Measurements from ENCODE around the gene SPSB1. TPM values are rescaled to one million over a fixed set of nuclear protein-coding genes. Genes with fewer than 3 reads are reported as not detected.

Gene SPSB1
- polyA plus RNA-seq, 1 donor from 2014 or later: 1.4 TPM

DNA sequence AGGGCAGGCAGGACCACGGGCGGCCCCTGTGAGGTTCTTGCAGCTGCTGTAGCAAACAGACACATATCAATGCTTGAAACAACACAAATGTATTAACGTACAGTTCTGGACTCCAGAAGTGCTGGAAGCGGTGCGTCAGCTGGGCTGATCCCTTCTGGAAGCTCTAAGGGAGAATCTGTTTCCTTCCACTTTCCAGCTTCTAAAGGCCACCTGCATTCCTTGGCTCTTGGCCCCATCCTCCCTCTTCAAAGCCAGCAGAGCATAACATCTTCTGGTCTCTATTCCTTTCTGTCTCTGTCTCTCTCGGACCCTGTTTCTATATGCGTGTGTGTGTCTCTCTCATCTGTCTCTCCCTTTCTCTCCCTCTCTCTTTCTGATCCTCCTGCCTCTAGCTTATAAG lies 102.3 kb downstream of the SPSB1 start:
- Histone ChIP-seq H3K9me2 (ENCODE audit: insufficient read depth, low read length) (no peaks in the 10 kb centered on the region), H3K4me3 (ENCODE audit: low read length) (no peak overlapping the region), H3K36me3 (ENCODE audit: insufficient read depth, low read length) (no peaks in the 10 kb centered on the region), H3K27ac (ENCODE audit: low read length) (no peak overlapping the region), H3K27me3 (ENCODE audit: insufficient read depth, low read depth, low read length) (no peaks in the 10 kb centered on the region), H4K20me1 (ENCODE audit: insufficient read depth) (no peaks in the 10 kb centered on the region), H3F3A (ENCODE audit: insufficient read depth, low read length, poor library complexity, severe bottlenecking) (no peaks in the 10 kb centered on the region), H3K79me2 (replicated peaks; ENCODE audit: insufficient read depth, low read length) (no peaks in the 10 kb centered on the region), H3K4me2 (ENCODE audit: low read length) (no peak overlapping the region), H3K9me3 (ENCODE audit: low read length) (no peaks in the 10 kb centered on the region), H3K9ac (ENCODE audit: low read length) (no peak overlapping the region), H2AFZ (ENCODE audit: low read depth, low read length) (no peak overlapping the region)
- no peak for TF ChIP-seq POLR2AphosphoS5 (IDR thresholded peaks at IDR 0.05)
- TF ChIP-seq, protein P1, sequence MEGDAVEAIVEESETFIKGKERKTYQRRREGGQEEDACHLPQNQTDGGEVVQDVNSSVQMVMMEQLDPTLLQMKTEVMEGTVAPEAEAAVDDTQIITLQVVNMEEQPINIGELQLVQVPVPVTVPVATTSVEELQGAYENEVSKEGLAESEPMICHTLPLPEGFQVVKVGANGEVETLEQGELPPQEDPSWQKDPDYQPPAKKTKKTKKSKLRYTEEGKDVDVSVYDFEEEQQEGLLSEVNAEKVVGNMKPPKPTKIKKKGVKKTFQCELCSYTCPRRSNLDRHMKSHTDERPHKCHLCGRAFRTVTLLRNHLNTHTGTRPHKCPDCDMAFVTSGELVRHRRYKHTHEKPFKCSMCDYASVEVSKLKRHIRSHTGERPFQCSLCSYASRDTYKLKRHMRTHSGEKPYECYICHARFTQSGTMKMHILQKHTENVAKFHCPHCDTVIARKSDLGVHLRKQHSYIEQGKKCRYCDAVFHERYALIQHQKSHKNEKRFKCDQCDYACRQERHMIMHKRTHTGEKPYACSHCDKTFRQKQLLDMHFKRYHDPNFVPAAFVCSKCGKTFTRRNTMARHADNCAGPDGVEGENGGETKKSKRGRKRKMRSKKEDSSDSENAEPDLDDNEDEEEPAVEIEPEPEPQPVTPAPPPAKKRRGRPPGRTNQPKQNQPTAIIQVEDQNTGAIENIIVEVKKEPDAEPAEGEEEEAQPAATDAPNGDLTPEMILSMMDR (IDR thresholded peaks at IDR 0.05; ENCODE audit: poor library complexity, severe bottlenecking): no peak
- TF ChIP-seq MXI1 (conservative IDR thresholded peaks at IDR 0.05; ENCODE audit: poor library complexity, severe bottlenecking): no peak
- TF ChIP-seq, protein P2, sequence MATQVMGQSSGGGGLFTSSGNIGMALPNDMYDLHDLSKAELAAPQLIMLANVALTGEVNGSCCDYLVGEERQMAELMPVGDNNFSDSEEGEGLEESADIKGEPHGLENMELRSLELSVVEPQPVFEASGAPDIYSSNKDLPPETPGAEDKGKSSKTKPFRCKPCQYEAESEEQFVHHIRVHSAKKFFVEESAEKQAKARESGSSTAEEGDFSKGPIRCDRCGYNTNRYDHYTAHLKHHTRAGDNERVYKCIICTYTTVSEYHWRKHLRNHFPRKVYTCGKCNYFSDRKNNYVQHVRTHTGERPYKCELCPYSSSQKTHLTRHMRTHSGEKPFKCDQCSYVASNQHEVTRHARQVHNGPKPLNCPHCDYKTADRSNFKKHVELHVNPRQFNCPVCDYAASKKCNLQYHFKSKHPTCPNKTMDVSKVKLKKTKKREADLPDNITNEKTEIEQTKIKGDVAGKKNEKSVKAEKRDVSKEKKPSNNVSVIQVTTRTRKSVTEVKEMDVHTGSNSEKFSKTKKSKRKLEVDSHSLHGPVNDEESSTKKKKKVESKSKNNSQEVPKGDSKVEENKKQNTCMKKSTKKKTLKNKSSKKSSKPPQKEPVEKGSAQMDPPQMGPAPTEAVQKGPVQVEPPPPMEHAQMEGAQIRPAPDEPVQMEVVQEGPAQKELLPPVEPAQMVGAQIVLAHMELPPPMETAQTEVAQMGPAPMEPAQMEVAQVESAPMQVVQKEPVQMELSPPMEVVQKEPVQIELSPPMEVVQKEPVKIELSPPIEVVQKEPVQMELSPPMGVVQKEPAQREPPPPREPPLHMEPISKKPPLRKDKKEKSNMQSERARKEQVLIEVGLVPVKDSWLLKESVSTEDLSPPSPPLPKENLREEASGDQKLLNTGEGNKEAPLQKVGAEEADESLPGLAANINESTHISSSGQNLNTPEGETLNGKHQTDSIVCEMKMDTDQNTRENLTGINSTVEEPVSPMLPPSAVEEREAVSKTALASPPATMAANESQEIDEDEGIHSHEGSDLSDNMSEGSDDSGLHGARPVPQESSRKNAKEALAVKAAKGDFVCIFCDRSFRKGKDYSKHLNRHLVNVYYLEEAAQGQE (IDR thresholded peaks at IDR 0.05; ENCODE audit: borderline replicate concordance): no peak
- no peak for TF ChIP-seq EZH2 (IDR thresholded peaks at IDR 0.05; ENCODE audit: borderline replicate concordance, insufficient read depth, low read length, poor library complexity, severe bottlenecking)
- TF ChIP-seq SMC3 (conservative IDR thresholded peaks at IDR 0.05; ENCODE audit: poor library complexity): no peak
- no peak for TF ChIP-seq TAF1 (IDR thresholded peaks at IDR 0.05; ENCODE audit: low read depth)
- no peak for TF ChIP-seq EP300 (conservative IDR thresholded peaks at IDR 0.05; ENCODE audit: poor library complexity, severe bottlenecking)
- no peak for TF ChIP-seq RAD21 (conservative IDR thresholded peaks at IDR 0.05)

DNA sequence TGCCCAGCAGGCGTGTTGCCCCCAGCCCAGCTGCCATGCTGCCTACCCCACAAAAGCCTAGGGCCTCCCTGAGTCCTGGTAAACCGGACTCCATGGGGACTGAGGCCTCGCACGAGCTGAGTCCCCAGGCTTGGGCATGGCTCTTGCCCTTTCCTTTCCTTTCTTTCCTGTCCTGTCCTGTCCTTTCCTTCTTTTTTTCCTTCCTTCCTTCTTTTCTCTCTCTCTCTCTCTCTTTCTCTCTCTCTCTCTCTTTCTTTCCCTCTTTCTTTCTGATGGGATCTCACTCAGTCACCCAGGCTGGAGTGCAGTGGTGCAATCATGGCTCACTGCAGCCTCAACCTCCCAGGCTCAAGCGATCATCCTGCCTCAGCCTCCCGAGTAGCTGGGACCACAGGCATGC lies 104.4 kb downstream of the SPSB1 start:
- Histone ChIP-seq H2AFZ (ENCODE audit: low read depth, low read length) (no peak overlapping the region), H3K79me2 (replicated peaks; ENCODE audit: insufficient read depth, low read length) (no peaks in the 10 kb centered on the region), H3K36me3 (ENCODE audit: insufficient read depth, low read length) (no peaks in the 10 kb centered on the region), H3K9ac (ENCODE audit: low read length) (no peak overlapping the region), H3K27ac (ENCODE audit: low read length) (no peak overlapping the region), H3F3A (ENCODE audit: insufficient read depth, low read length, poor library complexity, severe bottlenecking) (no peaks in the 10 kb centered on the region), H3K9me2 (ENCODE audit: insufficient read depth, low read length) (no peaks in the 10 kb centered on the region), H3K27me3 (ENCODE audit: insufficient read depth, low read depth, low read length) (no peaks in the 10 kb centered on the region), H3K4me3 (ENCODE audit: low read length) (no peak overlapping the region), H3K9me3 (ENCODE audit: low read length) (no peaks in the 10 kb centered on the region), H3K4me2 (ENCODE audit: low read length) (no peak overlapping the region), H4K20me1 (ENCODE audit: insufficient read depth) (no peaks in the 10 kb centered on the region)
- TF ChIP-seq RAD21 (conservative IDR thresholded peaks at IDR 0.05) (no peak), MXI1 (conservative IDR thresholded peaks at IDR 0.05; ENCODE audit: poor library complexity, severe bottlenecking) (no peak), SMC3 (conservative IDR thresholded peaks at IDR 0.05; ENCODE audit: poor library complexity) (no peak), POLR2AphosphoS5 (IDR thresholded peaks at IDR 0.05) (no peak), EZH2 (IDR thresholded peaks at IDR 0.05; ENCODE audit: borderline replicate concordance, insufficient read depth, low read length, poor library complexity, severe bottlenecking) (no peak), TAF1 (IDR thresholded peaks at IDR 0.05; ENCODE audit: low read depth) (no peak), EP300 (conservative IDR thresholded peaks at IDR 0.05; ENCODE audit: poor library complexity, severe bottlenecking) (no peak)
- TF ChIP-seq, protein P2 (IDR thresholded peaks at IDR 0.05; ENCODE audit: borderline replicate concordance): no peak
- TF ChIP-seq, protein P1 (IDR thresholded peaks at IDR 0.05; ENCODE audit: poor library complexity, severe bottlenecking): no peak

Measured in neural cell (in vitro differentiated cells).